ENCODE measurements around the gene PBX1.

Gene PBX1

DNA sequence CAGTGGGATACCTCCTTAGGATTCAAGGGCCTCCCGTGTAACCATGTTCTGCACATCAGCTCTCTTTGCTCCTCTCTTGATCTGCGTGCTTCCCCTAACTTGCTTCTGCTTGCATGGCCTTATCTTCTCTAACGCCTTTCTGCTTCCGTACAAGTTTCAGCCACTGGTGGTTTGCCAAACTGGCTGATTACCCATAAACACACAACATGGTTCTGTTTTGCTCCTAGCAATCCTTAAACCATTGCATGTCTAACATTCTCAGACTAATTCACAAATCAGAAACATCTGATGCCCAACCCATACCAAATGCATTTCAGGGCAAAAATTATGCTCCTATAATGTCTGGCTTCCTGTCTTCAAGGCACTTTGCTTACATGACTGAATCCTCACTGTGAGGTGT is 166.4 kb downstream of the PBX1 start:
- DNase-seq (no peak), ATAC-seq (no peak)

DNA sequence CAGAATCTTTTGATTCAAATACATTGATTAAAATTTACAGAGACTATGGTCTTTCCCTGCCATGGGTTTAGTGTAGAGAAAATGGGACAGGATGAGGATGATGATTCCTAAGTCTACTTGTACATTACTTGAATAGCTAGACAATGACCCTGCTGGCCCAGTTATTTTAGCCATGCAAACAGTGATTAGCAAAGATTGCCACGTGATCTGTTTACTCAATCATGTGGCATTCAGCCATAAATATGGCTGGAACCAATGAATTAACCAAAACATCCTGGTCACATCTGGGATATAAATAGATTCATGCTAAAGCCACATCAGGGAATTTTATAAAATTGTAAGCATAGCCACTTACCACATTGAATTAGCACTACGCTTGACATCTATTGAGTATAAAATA is 167.3 kb downstream of the PBX1 start:
- no peak for DNase-seq
- no peak for ATAC-seq

DNA sequence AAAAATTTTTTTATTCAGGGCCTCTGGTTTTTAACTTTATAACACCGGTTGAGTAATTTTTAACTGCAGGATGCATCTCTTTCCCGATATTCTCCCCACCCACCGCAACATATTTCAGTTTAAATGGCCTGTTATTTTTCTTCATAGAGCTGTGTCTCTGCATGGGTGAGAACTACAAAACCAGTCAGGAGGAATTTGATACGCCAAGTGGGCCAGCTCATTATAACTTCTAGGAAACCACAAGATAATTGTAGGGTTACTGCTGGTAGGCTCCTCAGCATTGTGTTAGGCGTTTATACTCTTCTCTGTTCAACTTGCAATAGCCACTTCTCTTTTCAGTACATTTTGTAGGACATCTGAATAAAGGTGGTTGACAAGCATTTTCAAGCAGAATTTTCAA is 169.7 kb downstream of the PBX1 start:
- DNase-seq (no peak), ATAC-seq (no peak)

DNA sequence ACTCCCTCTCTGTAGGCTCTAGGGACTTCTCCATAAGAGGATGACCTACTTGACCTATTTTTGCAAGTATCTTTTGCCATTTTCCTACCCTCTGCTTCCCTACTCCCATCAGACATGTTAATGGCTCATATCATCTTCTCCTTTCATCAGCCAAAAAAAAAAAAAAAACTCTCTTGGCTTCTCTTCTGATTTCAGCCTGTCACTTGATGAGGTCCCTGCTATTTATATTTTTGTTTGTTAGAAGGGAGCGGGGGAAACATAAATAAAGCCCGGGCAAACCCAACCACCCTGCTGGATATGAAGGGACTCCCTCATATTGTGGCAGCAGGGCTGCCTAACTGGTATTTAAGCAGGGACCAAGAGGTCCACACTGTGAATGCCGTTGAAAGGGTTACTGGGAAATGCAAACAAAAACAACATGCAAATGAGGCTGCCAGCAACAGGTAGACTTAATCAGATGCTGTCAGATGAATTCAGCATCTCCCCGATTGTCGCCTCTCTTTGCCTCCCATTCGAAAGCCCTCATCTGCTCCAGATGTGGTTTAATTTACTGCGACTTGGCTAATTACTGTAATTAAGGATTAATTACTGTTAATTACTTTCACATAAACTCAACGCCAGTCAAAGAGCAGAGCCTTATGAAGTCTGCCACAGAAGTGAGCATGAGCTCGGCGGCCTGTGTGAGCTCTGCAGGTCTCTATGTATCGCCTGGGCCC is 172.3 kb downstream of the PBX1 start:
- DNase-seq (no peak), ATAC-seq (no peak)

DNA sequence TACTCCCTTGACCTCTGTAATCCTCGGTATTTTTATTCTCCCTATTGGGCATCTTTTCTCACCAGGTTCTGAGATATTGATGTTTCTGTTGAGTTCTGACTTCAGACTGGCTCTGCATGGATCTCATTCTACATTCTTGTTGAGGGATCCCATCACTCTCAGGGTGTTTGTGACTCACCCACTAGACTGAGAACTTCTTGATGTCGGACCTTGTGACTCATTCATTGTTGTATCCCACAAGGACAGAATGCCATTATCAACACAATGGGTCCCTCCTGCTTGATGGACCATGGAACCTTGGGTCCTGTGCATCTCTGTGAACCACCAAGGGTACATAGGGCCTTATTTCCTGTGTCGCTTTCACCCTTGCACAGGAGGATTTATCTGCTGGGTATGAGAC is 174.1 kb downstream of the PBX1 start:
- DNase-seq = no peak
- no peak for ATAC-seq

DNA sequence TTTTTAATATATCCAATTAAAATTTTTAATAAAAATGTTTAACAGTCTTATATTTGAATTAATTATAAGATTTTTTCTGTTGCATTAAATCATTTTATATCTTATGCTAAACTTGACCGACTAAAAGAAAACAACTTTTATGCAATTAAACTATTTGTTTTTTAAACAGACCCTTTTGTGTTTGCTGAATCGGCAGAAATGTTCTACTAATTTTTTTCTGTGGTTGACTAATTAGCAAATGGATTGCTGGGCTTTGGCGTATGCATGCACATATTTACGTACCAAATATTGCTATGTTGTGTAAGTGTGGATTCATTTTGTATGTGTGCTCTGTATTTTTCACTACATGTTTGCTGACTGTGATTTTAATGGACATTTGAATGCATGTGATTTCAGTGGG is 174.8 kb downstream of the PBX1 start:
- DNase-seq (no peak), ATAC-seq (no peak)

DNA sequence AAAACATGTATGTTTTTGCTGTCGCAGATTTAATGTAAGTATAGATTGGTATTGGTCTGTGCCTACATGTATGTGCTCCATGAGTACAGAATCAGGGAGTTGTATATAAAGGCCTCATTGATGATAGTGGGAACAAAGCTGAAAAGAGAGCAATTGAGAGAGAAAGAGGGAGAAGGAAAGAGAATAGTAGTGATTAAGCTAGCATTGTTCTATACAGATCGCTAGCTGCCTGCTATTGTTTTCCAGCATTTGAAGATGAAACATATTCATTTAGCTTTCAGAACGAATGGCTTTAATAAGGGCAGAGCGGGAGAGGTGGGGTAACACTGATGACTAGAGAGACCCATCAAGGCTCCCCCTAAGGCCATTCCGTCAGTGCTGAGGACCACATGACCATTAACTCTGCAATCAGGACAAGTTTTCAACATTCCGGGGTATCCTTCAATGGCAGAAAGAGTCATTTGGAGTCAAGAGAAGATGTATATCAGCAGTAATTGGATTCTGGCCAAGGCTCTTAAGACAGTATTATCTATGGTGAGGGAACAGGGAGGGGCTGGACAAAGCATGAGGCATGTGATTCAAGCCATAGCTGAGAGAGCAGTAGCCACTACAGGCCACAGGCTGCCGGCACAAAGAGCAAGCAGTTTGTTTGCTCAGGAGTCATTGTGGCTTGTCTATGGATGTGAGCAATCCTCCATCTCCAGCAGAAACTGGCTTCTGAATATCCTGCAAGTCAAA is 176.5 kb downstream of the PBX1 start:
- ATAC-seq = no peak
- DNase-seq = no peak

DNA sequence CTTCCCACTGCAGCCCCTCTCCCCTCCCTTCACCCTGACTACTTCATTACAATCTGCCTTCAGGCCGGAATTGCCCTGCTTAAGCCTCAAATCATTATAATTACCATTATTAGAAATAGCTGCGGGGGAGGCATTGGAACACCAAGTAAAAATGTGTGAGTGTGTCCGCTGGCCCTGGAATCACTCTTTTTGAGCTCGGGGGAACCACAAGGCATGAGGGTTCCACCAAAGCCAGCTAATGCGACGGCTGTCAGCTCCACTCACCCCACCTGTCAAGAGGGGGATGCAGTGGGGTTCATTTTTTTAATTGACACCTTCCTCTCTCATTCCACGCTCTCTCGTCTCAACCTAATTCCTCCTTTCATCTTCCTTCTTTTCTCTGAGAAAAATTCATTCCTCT is 177.2 kb downstream of the PBX1 start:
- DNase-seq (no peak), ATAC-seq (no peak)

DNA sequence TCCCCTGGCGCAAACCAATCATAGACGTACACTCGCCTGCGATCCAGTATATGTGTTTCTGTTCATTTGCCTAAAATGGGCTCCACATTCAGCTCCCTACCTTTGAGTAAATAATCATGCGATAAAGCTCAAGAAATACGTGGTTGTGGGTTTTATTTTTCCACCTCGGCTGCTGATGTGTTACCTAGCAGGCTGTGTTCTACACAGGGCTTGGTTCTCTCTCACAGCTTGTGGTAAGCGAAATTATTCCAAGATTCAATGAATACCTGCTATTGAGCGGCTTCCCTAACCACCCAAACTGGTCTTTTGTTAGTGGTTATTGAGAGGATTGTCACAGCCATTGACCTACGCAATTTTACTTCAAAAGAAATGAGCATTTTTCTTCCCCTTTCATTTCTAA is 180.2 kb downstream of the PBX1 start:
- no peak for ATAC-seq
- no peak for DNase-seq

DNA sequence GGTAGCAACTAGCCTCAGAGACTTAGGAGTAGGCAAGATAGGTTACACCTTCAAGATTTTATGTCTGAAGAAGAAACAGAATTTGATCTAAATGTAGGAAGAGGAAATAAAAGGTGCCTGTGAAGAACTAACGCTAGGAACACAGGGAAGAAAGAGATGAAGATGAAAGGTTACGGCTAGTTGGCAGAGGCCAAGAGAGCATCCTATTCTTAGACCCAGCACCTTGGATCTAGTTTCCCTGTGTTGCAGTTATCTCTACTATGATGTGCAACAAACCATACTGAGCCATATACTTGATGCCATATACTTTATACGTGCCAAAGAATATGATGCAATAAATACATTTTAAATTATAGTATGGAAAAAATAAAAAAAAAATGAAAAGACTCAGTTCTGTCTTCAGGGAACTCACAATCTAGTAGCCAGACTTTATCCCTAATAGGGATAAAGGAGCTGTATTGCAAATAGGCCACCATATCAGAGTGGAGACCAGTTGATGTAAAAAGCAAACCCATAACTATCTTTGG is 181.1 kb downstream of the PBX1 start:
- DNase-seq (no peak), ATAC-seq (no peak)

DNA sequence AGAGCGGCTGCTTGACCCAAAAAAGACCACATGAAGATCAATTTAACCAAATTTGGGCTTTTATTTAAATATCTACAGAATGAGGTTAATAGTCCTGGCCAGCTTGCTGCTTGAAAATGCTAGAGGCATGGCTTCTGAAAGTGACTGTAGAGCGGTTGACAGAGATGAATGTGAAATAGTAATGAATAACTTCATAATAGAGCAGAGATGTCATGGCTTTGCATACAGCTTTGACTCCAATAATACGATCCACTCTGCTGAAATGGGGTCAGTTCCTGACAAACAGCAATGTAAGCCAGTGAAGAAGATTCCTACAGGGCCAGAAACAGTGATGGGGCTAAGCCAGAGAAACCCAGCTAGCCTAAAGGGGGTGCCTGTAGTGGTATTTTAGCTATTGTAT is 183.8 kb downstream of the PBX1 start:
- no peak for DNase-seq
- no peak for ATAC-seq

DNA sequence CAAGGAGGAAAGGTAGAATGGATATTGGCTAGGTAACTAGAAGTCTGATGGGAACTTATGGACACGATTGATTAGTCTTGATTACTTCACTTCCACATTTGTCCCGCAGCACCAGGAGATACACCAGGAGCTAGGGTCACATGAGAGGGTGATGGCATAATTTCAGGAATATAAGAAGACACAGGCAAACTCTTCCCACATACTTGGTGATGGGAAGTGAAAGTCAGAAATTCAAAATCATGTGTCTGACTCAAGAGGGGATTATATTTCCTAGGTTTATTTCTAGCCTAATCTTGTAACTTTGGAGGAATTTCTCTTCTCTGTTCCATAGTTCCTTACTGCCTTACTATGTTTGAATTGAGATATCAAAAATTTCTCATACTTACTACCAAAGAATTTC is 185.0 kb downstream of the PBX1 start:
- DNase-seq (no peak), ATAC-seq (no peak)

DNA sequence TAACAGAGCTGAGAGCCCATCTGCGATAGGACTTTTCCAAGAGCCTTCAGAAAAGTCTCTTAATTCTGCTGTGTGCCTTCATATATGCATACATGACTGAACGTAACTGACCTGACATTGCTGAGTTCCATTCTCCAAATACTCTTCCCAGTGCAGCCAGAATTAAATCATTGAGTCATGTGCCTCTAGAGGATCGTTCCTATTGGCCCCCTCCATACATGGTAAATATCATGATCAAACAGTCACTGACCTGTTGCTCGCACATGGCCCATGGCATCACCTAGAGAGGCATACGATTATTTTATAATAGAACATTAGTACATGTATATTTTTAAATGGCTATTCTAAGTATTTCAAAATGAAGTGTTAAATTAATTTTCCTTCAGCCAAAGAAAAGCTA is 186.8 kb downstream of the PBX1 start:
- ATAC-seq (no peak), DNase-seq (no peak)

DNA sequence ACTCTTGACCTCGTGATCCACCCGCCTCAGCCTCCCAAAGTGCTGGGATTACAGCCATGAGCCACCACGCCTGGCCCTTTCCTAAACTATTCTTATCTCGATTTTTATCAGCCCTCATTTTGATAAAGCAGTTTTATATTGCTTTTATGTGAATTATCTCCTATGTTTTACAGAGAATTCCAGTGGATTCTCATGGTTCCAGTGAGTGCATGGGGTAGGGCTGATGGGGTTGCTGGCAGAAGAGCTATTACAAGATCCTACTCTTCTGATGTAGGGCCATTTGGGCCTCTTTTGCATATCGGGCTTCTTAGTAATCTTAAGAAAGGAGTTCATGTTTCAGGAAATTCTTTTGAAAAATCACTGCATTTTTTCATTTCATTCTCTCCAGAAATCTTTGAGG is 187.6 kb downstream of the PBX1 start:
- ATAC-seq = no peak
- no peak for DNase-seq

DNA sequence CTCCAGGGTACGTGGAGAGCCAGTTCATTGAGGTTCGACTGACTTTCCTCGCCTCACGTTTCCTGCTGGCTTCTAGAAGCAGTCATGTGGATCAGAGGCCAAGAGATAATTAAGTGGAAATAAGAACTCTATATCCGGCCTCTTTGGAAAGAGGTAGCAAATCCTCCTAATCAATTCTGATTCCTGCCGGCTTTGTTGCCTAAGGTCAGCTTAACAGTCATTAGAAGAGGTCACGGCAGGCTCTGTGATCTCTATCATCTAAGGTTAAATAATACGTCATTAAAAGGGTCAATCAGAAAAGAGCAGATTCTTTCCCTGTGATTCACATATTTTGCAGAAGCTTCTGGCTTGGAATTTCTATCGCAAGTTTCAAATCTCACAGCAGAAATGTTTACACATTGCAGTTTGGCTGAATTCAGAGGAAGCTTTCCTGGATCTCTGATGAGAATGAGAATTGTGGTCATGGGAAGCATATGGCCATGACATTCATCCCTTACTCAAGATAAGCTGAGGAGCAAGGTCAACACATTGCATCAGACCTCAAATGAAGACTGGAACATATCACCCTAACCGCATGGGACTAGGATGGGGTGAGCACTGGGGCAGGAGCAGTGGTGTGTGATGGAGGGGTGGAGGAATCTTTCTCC is 189.4 kb downstream of the PBX1 start:
- DNase-seq = no peak
- no peak for ATAC-seq

DNA sequence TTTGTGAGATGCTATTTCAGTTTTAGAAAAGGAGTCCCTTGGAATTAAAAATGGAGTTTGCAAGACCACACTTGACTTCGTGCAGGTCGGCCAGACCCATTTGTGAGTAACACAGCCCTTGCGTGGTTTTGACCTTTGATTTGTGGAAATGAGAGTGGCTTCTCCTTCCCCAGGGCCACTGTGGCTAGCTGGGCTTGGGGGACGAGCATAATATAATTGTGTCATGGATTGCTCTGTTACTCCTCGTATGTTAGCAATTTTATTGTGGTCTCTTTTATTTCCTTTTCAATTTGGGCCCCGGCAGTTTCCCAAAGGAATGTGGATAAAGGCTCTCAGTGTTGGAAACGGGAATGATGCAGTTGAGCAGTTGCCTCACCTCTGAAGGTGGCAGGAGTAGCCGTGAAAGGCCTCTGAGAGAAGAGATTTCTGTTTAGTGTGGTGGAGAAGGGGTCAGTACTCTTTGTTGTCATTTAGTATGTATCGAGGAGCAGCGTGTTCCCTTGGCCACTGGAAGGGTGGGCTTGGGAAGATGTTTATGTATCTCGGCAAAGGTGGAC is 194.6 kb downstream of the PBX1 start:
- no peak for ATAC-seq
- DNase-seq = no peak

DNA sequence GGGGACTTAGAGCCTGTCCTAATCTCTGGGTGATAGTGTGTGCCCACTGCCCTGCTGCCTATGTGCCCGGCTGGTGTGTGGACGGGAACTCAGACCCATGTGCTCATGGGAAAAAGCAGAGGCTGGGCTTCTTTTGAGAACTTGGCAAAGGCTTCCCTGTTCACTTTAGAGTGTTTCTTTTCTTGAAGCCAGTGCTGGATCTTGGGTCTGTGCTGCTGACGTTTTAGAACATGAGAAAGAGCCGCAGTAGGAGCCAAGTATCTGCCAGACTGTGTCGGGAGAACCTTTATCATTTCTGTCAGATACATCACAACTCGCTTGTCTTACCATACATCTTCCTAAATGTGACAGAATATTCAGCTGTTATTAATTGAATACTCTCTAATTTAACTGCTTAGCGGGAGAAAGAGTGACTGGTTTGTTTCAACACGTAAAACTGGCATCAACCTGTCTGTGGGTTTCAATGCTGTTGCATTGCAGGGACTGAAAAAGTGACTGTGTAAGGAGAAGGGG is 195.2 kb downstream of the PBX1 start:
- DNase-seq (no peak), ATAC-seq (no peak)

DNA sequence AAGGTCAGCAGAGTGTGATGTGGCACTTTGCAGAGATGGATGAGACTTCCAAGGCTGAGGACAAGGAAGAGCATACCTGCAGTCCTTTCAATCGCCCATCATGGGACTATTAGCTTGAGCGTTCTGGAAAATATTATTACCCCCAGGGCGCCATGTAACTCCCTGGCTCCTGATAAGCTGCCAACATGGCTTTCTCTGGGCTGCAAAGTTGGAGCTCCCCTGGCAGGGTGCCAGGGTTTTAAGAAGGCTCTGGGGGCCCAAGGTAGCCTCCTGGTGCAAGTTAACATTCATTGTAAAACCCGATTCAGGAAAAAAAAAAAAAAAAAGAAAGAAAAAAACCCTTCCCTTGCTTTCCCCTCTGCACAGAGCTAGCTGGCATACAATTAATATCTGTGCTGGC is 196.7 kb downstream of the PBX1 start:
- ATAC-seq (no peak), DNase-seq (no peak)

DNA sequence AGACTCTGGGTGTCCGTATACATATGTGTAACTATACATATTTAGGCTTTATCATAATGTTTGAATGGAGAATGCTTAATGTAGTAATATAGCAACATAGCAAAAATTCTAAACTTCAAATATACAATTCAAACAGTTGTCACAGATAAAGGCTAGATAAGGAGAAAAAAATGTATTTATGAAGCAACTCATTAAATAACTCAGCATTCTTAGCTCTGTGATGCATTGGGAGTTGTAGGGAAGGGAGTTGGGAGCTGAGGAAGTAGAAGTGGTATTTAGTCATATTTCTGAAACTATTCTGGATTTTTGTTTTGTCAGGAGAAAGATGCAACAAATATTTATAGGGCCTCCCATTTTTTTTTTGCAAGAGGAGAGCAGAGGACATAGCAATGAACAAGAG is 197.8 kb downstream of the PBX1 start:
- DNase-seq = no peak
- no peak for ATAC-seq

DNA sequence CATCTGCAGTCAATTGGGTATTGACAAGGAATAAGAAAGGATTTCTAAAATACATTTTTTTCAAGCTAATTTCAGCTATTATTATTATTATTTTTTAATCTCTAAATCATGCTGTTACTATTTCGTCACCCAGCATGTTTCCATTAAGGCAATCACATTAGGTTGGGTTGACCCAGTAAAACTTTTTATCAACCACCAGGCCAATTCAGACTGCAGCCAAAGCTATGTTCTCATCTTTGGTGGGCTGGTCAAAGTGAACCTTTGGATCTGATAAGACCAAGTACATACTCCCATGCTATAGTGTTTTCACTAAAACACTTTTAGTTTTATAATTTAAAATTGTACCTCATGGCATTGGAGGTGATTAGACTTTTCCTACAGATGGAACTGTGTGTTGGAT is 198.6 kb downstream of the PBX1 start:
- ATAC-seq (no peak), DNase-seq (no peak)

DNA sequence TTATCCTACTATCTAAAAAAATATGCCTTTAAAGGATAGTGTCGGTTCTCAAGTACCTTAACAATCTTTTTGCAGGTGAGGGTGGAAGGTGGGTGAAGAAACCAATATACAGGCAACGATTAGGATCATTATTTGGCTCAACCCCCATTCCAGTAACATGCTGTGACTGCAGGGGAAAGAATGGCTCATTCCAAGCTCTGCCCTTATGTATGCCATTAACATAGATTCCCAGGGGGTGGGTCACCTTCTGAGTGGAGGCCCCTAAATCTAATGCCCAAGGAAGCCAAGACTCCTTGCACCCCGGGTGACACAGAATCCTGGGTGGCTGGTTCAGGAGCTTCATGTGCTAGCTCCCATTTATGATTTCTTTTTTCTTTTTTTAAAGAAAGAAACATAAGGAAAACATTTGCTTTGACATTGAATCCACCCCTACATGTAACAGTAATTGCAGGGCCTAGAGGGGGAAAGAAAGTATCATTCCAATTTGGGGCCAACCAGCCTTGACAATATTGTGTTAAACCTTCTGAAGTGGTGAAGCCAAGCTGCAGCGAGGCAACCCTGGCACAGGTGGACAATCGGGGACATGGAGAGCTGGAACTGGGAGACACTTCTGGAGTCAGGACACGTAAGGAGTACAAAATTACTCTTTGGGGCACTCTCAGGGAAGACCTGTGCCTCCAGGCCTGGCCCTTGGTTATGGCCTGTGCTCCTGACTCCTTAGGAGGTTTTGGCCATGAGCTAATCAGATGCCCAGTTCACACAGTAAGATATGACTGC is 200.3 kb downstream of the PBX1 start:
- no peak for DNase-seq
- ATAC-seq = no peak

DNA sequence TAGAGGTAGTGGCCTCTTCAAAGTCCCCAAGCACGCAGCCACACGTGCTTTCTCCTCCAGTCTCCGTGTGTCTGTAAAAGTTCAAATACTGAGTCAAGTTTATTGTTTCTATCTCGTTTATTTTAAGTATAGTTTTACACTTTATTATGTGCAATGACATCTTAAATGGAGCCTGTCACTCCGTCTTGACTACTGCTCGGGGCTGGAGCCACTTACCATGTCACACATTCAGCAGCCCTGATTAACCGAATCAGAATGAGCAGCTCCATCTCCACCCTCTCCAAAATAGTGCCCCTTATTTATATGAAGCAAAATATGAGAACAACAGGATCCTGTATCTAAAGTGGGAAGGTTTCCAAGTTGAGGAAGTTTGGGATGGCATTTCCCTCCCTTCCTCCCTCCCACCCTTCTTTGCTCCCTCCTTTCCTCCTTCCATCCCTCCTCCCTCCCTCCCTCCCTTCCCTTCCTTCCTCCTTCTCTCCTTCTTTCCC is 201.0 kb downstream of the PBX1 start:
- DNase-seq (no peak), ATAC-seq (no peak)

Data from stimulated activated naive CD8-positive, alpha-beta T cell treated with anti-CD3 and anti-CD28 coated beads, Interleukin-15, Interleukin-2, amounts not matched to agents 100 U/mL and 50 U/mL, for 24 hours (primary cell).